ENCODE measurements around the gene SHKBP1. TPM values are rescaled to one million over a fixed set of nuclear protein-coding genes. Genes with fewer than 3 reads are reported as not detected.
"Not testable (repeated sequence)": the region's sequence is repeated elsewhere in the genome, so short reads cannot be mapped to it uniquely, and the experiment has no call there.

The SHKBP1 gene
- total RNA-seq: 28.6 TPM
- long read RNA-seq, transcript SHKBP1-201 (18 exons, 2,363 nt): major isoform, 37 of 54 reads
- long read RNA-seq, partial matches to known transcripts: 6 of 54 reads
- long read RNA-seq, other reads (novel, unspliced or antisense): 11 of 54 reads

- DNase-seq (ENCODE audit: low spot score): peak; percentile 97
- intact Hi-C loops (cut with DNase I): no loop called here
Observed at GRCh38 chr19:40576585-40577451, at the start of gene SHKBP1. Gene SHKBP1, plus strand, starts transcription at chr19:40576873. Its CDS starts 27 bp downstream, at chr19:40576900.

GRCh38 chr19:40528078-40528477 lies 48.6 kb upstream of the SHKBP1 start:
- no peak for DNase-seq (ENCODE audit: low spot score)
- intact Hi-C loops (cut with DNase I): loop anchor here (2.0 kb wide), 2 partner anchors 61 to 71 kb away; partner anchors contain the start of gene SPTBN4

- intact Hi-C loops (cut with DNase I): loop anchor here (2.0 kb wide), 2 partner anchors 62 to 70 kb away; partner anchors contain the start of gene SPTBN4
- no peak for DNase-seq (ENCODE audit: low spot score)
Observed at GRCh38 chr19:40528533-40529092, 48.1 kb upstream of the SHKBP1 start.

- peak; percentile 95 for DNase-seq (ENCODE audit: low spot score)
- intact Hi-C loops (cut with DNase I): loop anchor here (2.0 kb wide), 2 partner anchors 63 to 69 kb away; partner anchors contain the start of gene SPTBN4
Observed at GRCh38 chr19:40529093-40529954, 47.3 kb upstream of the SHKBP1 start.

GRCh38 chr19:40530091-40530901 lies 46.4 kb upstream of the SHKBP1 start:
- DNase-seq (ENCODE audit: low spot score): no peak

GRCh38 chr19:40533508-40533907 lies 43.2 kb upstream of the SHKBP1 start:
- no peak for DNase-seq (ENCODE audit: low spot score)
- intact Hi-C loops (cut with DNase I): loop anchor here (5.0 kb wide), 1 partner anchor 104 kb away; no protein-coding TSS in a partner anchor

More at GRCh38 chr19:40530091-40530901, 46.4 kb upstream of the SHKBP1 start:
- intact Hi-C loops (cut with DNase I): loop anchor here (5.0 kb wide), 1 partner anchor 107 kb away; no protein-coding TSS in a partner anchor

- DNase-seq (ENCODE audit: low spot score): no peak
- intact Hi-C loops (cut with DNase I): loop anchor here (5.0 kb wide), 1 partner anchor 103 kb away; no protein-coding TSS in a partner anchor
Observed at GRCh38 chr19:40534148-40534547, 42.5 kb upstream of the SHKBP1 start.

- DNase-seq (ENCODE audit: low spot score): no peak
- intact Hi-C loops (cut with DNase I): no loop called here
Observed at GRCh38 chr19:40539070-40539469, 37.6 kb upstream of the SHKBP1 start.

- intact Hi-C loops (cut with DNase I): no loop called here
- no peak for DNase-seq (ENCODE audit: low spot score)
Observed at GRCh38 chr19:40542202-40542859, 34.3 kb upstream of the SHKBP1 start.

- intact Hi-C loops (cut with DNase I): no loop called here
- DNase-seq (ENCODE audit: low spot score): no peak
Observed at GRCh38 chr19:40543029-40543597, 33.6 kb upstream of the SHKBP1 start.

- intact Hi-C loops (cut with DNase I); DNase-seq (ENCODE audit: low spot score): not testable (repeated sequence)
Observed at GRCh38 chr19:40546153-40546841, 30.4 kb upstream of the SHKBP1 start.

GRCh38 chr19:40547190-40547589 lies 29.5 kb upstream of the SHKBP1 start:
- intact Hi-C loops (cut with DNase I); DNase-seq (ENCODE audit: low spot score): not testable (repeated sequence)

GRCh38 chr19:40547836-40548235 lies 28.8 kb upstream of the SHKBP1 start:
- no peak for DNase-seq (ENCODE audit: low spot score)

GRCh38 chr19:40549007-40549708 lies 27.5 kb upstream of the SHKBP1 start:
- intact Hi-C loops (cut with DNase I): loop anchor here (1.0 kb wide), 1 partner anchor 85 kb away; no protein-coding TSS in a partner anchor
- DNase-seq (ENCODE audit: low spot score): no peak

More at GRCh38 chr19:40547836-40548235, 28.8 kb upstream of the SHKBP1 start:
- intact Hi-C loops (cut with DNase I): no loop called here

GRCh38 chr19:40550951-40551350 lies 25.7 kb upstream of the SHKBP1 start:
- intact Hi-C loops (cut with DNase I): no loop called here
- no peak for DNase-seq (ENCODE audit: low spot score)

- DNase-seq (ENCODE audit: low spot score): no peak
- intact Hi-C loops (cut with DNase I): no loop called here
Observed at GRCh38 chr19:40552848-40553247, 23.8 kb upstream of the SHKBP1 start.

Measured in cardiac septum (tissue), 1 donor.